HG02610 (cell line): ENCODE data around the gene FAM131B.
"Not testable (repeated sequence)": the region's sequence is repeated elsewhere in the genome, so short reads cannot be mapped to it uniquely, and the experiment has no call there.

Experiments
- ATAC-seq: cut with Tn5 transposase; IDR thresholded peaks from one replicate; pipeline ENCODE4 v1.9.1; 2021; ENCODE audit warnings: mild to moderate bottlenecking, moderate library complexity; ENCODE audit not compliant: unreplicated experiment

The FAM131B gene

DNA sequence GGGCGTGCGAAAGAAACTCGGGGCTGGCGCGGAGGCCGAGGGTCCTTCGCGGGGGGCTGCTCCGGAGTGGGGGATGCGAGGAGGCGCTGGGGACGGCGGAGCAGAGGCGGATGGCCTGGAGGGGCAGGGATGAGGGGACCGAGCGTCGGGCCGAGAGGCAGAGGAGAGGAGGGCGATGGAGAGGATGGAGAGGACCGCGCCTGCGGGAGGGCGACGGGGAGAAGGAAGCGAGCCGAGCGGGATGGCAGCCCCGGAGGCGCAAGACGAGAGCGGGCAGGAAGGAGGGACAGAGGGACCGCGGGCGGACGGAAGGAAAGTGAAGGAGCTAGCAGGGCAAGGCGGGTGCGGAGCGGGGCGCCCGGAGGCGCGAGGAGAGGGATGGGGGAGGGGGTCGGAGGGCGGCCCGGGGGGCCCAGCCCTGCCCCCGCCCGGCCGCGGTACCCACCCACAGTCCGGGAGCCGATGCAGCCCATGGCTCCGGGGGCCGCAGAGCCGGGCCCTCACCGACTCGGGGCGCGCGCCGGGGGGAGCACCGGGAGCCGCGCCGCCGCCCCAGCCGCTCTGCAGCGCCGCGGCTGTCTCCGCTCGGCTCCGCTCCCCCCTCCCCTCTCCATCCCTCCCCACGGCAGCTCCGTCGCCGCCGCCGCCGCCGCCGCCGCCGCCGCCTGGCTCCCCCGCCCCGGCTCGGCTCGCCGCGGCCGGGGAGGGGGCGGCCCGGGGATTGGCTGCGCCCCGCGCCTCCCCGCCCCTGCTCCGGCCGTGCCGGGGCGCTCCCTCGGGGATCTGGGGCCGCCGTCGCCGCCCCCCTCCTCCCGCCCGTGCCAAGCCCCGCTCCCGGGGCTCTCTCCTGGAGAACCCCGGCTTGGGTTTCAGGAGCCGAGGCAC is at the start of gene FAM131B:
Gene FAM131B, minus strand, starts transcription at position 583 of the 885 bp plus-strand sequence. Its CDS starts 110 bp downstream, at position 473.
- ATAC-seq, result no peak

GRCh38 chr7:143411976-143412708 is 49.6 kb upstream of the FAM131B start:
- ATAC-seq, result no peak

GRCh38 chr7:143410521-143411004 is 48.0 kb upstream of the FAM131B start:
- ATAC-seq, result no peak

DNA sequence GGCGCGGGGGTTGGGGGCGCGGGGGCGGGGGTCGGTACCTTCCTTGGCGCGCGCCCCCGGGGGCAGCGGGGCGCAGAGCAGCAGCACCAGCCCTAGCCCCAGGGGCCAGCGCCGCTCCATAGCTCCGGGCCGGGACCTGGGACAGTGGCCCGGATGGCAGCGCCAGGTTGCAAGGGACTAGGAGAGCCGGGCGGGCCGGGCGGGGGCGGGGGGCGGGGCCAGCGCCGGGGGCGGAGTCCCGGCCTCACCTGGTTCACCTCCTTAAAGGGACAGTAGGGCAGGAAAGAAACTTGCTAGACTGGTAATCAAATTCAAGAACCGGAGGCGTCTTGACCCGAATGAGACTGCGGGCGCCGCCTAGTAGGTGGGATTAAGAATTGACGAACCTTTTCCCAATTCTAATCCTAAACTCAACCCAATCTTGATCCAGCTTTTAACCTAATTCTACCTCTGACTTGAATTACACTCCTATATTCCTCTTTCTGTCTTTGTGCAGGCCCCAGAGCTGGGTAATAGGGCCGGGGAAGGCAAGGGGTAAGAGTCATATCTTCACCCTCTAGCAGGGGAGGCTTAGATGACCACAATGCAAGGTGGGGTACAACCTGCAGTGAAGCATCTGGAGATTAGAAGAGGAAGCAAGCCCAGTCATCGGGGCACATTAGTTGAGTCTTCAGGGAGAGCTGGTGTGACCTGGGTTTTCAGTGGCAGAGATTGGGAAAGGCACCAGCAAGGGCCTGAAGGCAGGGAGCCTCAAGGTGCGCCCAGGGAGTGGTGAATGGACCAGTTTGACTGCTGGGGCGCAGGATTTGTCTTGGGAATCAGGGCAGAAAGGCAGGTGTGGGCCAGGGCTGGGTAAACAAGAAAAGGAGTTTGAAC is 46.4 kb upstream of the FAM131B start, which contains the start of gene EPHA1:
Gene EPHA1, minus strand, starts transcription at position 171 of the 876 bp plus-strand sequence. Its CDS starts 51 bp downstream, at position 120.
- ATAC-seq, result no peak

GRCh38 chr7:143408252-143408685 is 45.8 kb upstream of the FAM131B start:
- ATAC-seq, result no peak

DNA sequence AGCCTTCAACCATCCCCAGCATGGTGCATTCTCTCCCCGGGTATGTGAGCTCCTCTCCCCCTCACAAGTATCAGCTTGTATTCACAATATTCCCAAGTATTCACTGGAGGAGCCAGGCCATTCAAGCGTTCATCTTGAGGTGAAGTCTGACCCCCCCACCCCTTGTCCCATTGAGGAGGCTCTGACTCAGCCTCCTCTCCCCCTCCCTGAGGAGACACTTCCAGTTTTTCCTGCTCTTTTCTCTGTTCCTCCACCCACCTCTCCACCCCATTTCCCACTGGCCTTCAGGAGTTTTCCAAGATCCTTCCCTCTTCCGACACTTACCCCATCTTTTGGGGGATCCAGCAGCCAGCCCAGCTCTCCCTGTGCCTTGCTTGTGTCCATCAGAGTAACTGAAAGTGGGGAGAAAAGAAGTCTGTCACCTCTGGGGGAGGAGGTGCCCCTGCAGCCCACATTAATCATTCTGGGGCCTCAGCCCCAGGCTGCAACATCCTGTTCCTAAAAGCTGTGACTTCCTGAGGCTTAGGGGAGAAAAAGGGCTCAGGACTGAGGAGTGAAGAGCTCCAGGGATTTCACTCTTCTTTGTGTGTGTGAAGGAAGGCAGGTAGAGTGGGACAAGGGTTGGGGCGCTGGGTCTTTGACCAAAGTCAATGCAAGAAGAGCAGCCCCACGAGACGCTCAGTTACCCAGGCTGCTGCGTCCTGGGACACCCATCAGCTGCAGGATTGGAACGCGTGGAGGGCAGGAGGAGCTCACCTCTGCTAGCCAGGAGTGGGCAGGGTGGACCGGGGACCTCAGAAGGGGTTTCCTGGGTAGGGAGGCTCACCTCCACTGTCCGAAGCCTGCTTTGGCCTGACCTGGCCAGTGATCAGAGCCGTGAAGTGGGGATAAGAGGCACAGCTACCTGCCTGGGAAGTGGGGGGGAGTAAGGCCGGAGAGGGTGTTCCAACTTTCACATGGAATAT is 45.1 kb upstream of the FAM131B start:
- no peak for ATAC-seq

GRCh38 chr7:143406002-143406357 is 43.5 kb upstream of the FAM131B start:
- no peak for ATAC-seq

DNA sequence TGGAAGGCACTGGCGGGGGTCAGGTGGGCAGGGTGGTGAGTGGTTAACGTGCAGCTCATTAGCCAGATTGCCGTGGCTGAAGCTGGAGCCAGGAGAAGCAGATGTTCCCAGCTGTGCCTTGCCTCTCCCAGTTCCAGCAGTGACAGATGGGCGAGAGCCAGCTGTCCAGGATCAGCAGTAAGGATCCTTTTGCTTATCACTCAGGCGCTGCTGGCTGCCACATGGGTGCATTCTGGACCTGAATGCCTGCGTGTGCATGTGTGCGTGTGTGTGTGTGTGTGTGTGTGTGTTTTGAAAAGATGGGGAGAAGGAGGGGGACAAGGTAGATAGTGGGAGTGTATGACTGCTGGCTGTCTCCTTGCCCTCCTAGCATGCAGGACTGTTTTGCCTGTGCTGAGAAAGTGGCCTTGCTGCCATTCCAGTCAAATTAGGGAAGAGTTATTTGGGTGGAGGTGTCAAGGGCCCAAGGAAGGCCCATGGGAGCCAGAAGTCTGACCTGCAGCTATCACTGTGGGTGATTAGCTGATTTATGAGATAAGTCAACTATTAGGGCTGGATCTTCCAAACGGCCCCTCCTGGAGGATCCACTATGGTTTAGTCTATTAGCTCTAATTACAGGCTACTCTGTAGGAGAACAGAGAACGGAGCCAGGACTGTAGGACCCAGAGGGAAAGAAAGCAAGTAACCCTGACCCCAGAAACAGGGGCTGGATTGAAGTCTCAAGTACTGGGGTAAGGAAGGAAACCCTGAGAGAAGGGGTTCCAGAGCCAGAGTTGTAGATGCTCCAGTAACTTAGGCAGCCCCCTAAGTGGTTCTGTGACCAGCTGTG is 42.9 kb upstream of the FAM131B start:
- no peak for ATAC-seq

DNA sequence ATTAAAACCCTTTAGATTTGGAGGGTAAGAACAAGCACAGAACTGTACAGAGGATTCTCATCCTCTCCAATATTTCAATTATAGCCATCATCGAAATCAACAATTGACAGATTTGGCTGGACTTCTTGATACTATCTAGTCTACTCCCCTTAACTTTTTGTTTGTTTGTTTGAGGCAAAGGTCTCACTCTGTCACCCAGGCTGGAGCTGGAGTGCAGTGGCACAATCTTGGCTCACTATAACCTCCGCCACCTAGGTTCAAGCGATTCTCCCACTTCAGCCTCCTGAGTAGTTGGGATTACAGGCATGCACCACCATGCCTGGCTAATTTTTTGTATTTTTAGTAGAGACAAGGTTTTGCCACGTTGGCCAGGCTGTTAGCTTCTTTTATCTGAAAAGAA is 39.7 kb upstream of the FAM131B start:
- not testable (repeated sequence) for ATAC-seq

GRCh38 chr7:143401265-143401664 is 38.8 kb upstream of the FAM131B start:
- no peak for ATAC-seq

- no peak for ATAC-seq
Observed at GRCh38 chr7:143399642-143400041, 37.1 kb upstream of the FAM131B start.

- no peak for ATAC-seq
Observed at GRCh38 chr7:143399151-143399550, 36.6 kb upstream of the FAM131B start.

- ATAC-seq, result no peak
Observed at GRCh38 chr7:143398616-143399015, 36.1 kb upstream of the FAM131B start.

- no peak for ATAC-seq
Observed at GRCh38 chr7:143397710-143398530, 35.4 kb upstream of the FAM131B start.

GRCh38 chr7:143396625-143397556 is 34.4 kb upstream of the FAM131B start:
- no peak for ATAC-seq

- ATAC-seq, result no peak
Observed at GRCh38 chr7:143396182-143396581, 33.7 kb upstream of the FAM131B start.
